Cardiac septum (tissue), 1 donor: ENCODE results near the gene TBX2. TPM values are rescaled to one million over a fixed set of nuclear protein-coding genes. Genes with fewer than 3 reads are reported as not detected.

Experiments
- DNase-seq: peaks from one replicate; pipeline ENCODE4 v3.0.0-alpha.2; 2020; ENCODE audit warnings: low spot score
- intact Hi-C: fragments of 100-400 bp; cut with DNase I; formaldehyde crosslinking; loops from one replicate; pipeline ENCODE4 v1.14.0; 2022
- total RNA-seq: library from RNA; stranded (reverse); fragmentation: NEBNext Ultra II Directional; extraction: Animal tissue kit (Norgen Biotek cat#: 25700); gene quantifications from one replicate; pipeline ENCODE4 v1.2.1, GENCODE V29; 2021
- donor health status: DM: no; HTN: no; CAD: no.

Gene TBX2
- total RNA-seq, 1 donor from 2014 or later: 17.2 TPM

DNA sequence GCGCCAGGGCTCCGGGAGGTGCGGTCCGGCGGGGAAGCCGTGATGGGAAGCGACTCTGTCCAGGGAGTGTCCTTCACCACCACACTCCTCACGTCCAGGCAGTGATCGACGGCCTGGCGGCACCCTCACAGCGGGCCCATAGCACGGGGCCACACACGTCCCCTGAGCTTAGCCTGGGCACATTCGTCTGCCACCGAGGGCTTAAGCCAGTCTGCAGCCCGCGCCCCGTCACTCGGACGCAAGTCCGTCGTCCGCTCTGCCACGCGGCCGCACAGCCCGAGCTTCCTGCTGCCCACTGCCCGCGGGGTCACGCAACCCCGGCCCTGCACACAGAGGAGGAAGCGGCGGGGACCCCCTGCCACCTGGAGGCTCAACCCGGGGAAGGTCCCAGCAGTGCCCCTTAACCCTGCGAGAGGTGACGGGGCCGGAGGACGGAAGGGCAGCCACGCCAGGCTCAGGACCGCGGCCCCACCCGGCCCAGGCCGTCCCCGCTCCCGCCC lies 3.0 kb upstream of the TBX2 start:
- DNase-seq: no peak
- intact Hi-C loops: loop anchor here (10.0 kb wide), 2 partner anchors 142 to 182 kb away; no protein-coding TSS in a partner anchor

DNA sequence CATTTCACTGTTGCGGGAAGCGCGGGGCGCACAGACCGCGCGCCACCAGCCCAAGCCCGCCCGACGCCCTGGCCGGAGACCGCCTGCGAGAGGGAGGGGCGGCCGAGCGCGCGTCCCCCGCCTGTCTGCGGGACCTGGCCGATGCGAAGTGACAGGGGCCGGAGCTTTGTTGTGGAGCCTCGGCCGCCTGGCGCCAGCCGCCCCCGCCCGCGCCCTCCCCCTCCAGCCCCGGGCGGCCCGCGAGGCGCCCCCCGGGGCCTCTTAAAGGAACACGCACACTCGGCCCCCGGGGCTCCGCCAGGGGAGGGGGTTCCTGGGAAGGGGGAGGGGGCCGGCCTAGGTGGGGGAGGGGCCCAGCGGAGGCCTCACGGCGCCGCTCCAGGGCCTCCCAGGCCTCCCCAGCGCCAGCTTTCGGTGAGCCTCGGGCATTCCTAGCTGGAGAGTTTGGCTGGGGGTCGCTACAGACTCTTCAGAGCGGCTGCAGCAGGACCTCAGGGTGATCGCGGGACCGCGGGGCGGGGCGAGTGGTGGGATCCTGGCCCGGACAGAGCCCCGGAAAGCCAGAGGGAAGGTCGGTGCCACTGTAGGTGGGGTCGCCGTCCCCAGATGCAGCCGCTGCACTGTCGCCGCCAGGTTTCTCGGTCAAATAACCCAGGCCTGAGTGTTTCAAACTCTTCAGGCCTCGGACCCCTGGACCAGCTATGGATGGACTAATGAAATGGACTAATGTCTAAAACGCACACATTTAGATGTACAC lies 2.4 kb upstream of the TBX2 start:
- intact Hi-C loops: loop anchor here (10.0 kb wide), 2 partner anchors 142 to 182 kb away; no protein-coding TSS in a partner anchor
- DNase-seq: no peak

DNA sequence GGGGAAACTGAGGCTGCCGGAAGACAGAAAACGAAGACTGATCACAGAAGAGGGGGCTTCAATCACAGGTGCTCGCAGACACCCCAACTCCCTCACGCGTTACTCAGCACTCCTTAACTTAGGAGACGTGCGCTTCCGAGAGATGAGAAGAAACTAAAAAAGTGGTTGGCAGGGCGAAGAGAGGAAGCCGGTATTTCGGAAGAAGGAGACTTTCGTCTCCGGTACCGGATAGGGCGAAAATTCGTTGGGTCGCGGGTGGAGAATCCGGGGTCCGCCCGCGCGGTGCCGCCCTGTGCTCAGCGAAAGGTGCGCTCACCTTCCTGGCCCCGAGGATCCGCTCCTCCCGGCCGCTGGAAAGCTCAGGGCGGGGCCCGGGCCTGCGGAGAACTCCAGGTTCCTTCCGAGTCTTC lies 917 bp upstream of the TBX2 start:
- intact Hi-C loops: loop anchor here (10.0 kb wide), 2 partner anchors 144 to 184 kb away; no protein-coding TSS in a partner anchor
- DNase-seq: no peak

- intact Hi-C loops: no loop called here
- DNase-seq: no peak
These were observed 548 bp downstream of the TBX2 start for GRCh38 chr17:61400066-61400716.

DNA sequence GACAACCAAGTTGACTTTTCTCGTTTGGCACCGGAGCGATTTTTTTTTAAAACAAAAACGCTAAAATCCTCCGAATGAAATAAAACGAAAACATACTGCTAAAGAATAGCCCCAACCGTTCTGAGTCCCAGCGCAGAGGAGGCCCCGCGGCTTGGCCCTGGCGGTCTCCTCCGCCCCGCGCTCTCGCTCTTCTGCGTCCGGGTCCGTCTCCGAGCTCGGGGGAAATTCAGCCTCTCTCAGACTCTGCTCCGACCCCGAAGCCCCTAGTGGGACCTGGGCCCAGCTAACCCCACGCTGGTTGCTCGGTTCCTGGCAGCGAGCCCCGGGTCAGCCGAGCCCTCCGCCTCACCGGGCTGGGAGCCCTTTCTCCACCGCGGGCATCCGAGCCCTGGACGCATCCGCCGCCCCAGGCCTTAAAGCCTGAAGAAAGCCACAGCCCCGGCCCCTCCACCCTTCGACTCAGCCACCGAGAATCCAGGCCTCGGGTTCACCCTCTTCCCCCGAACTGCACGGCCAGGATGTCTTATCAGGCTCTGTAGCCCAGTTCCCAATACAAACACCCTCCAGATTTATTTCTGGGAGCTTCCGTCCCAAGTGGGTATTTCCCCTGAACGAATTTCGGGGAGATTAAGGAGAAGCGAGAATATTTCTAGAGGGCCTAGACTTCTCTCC lies 1.2 kb downstream of the TBX2 start:
- no peak for DNase-seq
- intact Hi-C loops: no loop called here

DNA sequence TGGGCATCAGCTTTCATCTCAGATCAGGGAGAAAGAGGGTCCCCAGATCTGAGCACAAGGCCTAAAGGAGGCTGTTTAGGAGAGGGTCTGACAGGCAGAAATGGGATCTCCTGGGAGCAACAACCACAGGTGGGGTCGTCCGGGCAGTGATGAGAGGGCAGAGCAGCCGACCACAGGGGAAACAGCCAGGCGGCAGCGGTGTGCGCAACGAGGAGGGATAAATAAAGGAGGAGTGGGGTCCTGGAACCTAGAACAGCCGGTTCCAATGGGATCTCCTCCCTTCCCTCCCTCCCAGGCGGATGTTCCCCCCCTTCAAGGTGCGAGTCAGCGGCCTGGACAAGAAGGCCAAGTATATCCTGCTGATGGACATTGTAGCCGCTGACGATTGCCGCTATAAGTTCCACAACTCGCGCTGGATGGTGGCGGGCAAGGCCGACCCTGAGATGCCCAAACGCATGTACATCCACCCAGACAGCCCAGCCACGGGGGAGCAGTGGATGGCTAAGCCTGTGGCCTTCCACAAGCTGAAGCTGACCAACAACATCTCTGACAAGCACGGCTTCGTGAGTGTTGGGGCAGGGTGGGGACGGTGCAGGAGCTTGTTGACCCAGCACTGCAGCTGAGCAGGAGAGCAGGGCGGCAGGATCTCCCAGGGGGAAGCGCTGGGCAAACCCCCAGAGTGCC lies 1.9 kb downstream of the TBX2 start:
- DNase-seq: no peak
- intact Hi-C loops: no loop called here

DNA sequence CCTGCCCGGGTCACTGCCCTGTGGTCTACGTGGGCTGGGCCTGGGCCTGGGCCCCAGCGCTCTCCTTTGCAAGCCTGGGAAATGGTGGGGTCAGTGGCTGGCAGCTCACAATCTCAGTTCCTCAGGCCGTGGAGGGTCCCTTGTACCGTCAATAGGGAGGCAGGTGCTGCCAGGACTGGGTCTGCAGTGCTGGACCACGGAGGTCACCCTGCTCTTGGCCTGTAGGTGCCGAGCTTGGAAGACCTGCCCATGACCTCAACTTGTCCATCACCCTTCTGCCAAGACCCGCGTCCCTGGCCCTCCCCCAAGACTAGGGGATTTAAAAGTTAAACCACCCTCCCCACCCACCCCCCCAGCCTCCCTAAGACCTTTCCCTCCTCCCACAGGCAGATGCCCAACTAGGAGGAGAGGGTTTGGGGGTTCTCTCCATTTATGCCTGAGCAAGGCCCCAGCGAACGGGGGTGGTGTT lies 2.5 kb downstream of the TBX2 start:
- intact Hi-C loops: no loop called here

DNA sequence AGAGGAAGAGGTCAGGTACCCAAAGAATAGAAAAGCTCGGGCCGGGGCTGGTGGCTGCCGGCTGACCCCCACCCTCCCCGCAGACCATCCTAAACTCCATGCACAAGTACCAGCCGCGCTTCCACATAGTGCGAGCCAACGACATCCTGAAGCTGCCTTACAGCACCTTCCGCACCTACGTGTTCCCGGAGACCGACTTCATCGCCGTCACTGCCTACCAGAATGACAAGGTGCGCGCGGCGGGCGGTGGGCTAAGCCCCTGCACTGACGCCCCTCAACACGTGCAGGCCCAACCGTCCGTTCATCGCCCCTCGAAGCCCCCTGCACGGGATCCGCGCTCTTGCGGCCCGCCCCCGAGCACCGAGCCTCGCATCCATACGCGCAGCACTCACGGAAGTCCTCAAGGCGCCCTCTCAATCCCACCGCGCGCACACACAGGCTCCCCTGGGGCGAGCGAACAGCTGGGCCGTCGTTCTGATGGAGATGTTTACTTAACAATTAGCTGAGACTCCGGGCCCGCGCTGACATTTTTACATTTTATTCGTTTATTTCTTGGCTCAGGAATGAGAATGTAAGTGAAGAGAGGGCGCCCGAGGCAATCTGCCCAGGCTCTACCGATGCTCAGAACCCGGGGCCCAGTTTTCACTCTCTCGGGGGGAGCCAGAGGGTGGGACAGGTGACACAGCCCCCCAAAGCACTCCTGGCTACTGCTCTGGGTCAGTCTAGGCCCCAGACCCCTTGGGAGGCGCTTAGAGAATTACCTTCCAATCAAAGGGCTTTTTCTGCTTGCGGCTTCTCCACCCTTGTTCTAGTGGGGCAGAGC lies 3.5 kb downstream of the TBX2 start:
- DNase-seq: no peak
- intact Hi-C loops: no loop called here

More for the DNA sequence above, 2.5 kb downstream of the TBX2 start:
- no peak for DNase-seq

DNA sequence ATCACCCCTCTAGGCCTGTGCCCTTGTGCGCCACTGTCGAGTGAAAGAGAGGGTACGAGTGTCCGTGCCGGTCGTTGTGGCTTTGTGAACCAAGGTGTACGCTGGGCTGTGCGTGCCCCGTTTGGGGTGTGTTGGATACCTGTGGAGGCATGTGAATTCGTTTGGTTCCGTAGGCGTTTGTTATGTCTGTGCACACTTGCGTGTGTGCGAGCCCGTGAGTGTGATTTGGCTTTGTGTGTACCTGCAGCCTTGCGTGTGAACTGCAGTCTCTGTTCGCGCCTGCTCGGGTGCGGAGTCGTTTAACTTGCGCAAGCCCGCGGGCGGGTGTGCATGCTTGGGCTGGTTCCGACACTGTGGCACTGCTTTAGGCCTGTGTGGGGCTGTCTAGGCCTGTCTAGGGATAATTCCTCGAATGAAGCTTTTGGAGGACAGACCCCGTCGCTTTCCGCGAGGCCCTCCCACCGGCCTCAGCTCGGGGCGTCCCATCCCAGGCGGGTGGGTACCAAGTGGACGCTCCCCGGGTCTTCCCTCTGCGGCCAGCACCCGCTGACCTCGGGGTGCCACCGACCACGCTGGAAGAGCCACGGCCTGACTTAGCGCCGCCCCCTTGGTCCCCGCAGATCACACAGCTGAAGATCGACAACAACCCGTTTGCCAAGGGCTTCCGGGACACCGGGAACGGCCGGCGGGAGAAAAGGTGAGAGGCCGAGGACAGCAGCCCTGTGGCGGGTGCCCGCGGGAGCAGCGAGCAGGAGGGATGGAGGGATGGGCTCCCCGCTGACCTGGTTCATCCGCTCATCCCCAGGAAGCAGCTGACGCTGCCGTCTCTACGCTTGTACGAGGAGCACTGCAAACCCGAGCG lies 4.4 kb downstream of the TBX2 start:
- no peak for DNase-seq
- intact Hi-C loops: no loop called here

DNA sequence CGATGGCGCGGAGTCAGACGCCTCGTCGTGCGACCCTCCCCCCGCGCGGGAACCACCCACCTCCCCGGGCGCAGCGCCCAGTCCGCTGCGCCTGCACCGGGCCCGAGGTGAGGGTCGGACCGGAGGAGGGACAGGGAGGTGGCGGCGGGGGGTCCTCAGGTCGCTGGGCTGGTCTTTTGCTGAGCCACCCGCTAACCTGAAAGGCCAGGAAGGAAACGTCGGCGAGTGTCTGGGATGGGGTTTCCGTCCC lies 4.9 kb downstream of the TBX2 start:
- intact Hi-C loops: no loop called here
- no peak for DNase-seq

DNA sequence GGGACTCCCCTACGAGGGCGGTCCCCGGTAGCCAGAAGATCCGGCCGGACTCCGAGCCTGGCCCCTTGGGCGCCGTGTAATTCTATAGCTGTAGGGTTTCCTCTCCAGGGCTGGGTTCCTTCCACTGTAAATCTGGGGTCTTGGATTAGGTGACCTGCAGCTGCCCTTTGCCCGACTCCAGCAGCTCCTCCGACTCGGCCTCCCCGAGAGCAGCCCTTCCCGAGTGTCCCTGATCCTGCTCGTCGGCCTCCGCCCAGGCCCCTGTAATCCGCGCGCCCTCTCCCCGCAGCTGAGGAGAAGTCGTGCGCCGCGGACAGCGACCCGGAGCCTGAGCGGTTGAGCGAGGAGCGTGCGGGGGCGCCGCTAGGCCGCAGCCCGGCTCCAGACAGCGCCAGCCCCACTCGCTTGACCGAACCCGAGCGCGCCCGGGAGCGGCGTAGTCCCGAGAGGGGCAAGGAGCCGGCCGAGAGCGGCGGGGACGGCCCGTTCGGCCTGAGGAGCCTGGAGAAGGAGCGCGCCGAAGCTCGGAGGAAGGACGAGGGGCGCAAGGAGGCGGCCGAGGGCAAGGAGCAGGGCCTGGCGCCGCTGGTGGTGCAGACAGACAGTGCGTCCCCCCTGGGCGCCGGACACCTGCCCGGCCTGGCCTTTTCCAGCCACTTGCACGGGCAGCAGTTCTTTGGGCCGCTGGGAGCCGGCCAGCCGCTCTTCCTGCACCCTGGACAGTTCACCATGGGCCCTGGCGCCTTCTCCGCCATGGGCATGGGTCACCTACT lies 5.5 kb downstream of the TBX2 start:
- DNase-seq: peak; percentile 63
- intact Hi-C loops: no loop called here

DNA sequence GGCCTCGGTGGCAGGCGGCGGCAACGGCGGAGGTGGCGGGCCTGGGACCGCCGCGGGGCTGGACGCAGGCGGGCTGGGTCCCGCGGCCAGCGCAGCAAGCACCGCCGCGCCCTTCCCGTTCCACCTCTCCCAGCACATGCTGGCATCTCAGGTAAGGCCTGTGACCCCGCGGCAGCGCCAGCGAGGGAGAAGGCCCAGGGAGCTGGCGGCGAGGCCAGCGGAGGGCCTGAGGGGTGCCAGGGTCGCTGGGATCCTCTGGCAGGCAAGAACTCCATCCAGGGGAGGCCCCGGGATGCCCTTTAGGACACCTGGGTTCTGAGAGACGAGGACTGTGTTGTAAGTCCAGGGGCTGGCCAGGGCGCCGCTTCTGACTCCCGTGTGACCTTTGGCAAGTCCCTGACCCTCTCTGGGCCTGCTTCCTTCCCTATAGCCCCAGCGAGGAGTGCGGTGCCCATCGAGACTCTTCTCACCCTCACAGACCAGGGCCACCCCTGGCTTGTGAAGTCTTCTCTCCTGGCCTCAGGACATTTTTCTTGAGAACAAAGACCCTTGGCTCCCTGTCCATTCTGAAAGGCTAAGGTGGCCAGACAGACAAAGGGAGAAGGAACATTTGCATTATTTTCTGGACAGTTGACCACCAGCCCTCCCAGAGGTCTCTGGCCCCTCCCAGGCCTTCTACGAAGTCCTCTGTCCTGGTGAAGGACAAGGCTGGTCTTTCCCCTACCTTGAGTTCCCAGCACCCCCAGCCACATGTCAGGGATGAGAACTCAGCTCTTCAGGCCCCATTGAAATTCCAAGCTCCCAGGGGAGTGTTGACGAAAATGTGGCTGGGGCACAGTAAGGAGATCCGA lies 6.3 kb downstream of the TBX2 start:
- intact Hi-C loops: no loop called here
- DNase-seq: peak; percentile 73

DNA sequence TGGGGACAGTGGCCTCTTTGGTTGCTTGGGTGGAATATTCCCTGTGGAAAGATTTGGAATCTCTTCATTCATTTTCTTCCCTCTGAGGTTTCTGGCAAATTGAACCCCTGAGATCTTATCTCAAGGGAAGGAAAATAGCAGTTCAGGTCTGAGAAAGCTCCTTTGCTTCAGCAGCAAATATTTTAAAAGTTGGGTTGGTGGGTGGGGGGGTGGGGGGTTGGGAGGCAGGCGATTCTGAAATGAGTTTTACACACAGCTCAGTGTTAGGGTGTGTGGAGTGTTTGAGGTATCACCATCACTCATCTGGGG lies 6.8 kb downstream of the TBX2 start:
- intact Hi-C loops: no loop called here
- no peak for DNase-seq

DNA sequence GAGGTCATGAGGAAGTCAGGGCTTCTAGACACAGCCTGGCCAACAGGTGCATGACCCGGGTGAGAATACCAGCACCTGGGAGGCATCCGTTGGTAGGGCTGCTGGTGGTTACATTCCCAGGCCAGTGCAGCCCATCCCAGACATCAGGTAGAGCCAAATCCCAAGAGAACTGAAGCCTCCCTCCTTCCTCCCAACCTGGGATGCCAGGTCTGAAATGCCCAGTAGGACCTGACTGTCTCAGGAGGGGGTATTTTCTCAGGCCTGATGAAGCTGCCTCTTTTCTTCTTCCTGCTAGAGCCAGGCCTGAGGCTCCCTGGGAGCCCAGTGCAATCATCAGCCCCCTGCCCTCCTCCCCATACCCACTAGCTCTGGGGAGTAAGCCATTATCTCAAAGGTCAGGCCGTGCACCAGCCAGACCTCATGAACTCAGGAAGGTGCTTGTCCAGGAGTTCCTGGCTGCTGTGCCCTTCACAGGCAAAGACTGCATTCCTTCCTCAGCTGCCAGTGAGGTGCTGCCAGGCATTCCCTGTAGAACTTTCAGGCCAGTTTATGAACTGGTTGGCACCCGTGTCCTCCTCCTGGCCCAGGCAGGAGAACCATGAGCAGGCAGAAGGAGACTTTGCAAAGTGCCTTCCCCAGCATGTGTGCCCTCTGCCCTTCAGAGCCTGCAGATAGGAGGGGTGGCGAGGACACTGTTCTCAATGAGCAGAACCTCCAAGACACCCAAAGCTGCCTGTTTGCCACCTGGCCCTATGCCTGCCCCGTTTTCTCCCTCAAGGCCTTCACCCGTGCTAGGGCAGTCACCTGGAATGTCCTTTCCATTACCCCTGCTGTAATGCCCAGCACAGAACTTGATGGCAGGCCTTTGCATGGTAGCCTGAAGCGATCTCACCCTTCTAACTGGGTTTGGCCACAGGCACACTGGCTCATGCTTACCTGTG lies 7.6 kb downstream of the TBX2 start:
- intact Hi-C loops: no loop called here
- DNase-seq: peak; percentile 73

GRCh38 chr17:61408151-61409041 lies 8.8 kb downstream of the TBX2 start:
- DNase-seq: peak; percentile 56
- intact Hi-C loops: no loop called here
